Stimulated activated CD8-positive, alpha-beta memory T cell treated with anti-CD3 and anti-CD28 coated beads, Interleukin-2, amount 100 ng/mL, for 48 hours (primary cell): ENCODE measurements around the gene SFXN5.
"Not testable (repeated sequence)": the region's sequence is repeated elsewhere in the genome, so short reads cannot be mapped to it uniquely, and the experiment has no call there.

Experiments
- DNase-seq, 2 donors: peaks; one replicate each; pipeline ENCODE4 v3.0.0-alpha.2; 2020; ENCODE audit warnings: low read depth in 2 of 2

SFXN5 gene

DNA sequence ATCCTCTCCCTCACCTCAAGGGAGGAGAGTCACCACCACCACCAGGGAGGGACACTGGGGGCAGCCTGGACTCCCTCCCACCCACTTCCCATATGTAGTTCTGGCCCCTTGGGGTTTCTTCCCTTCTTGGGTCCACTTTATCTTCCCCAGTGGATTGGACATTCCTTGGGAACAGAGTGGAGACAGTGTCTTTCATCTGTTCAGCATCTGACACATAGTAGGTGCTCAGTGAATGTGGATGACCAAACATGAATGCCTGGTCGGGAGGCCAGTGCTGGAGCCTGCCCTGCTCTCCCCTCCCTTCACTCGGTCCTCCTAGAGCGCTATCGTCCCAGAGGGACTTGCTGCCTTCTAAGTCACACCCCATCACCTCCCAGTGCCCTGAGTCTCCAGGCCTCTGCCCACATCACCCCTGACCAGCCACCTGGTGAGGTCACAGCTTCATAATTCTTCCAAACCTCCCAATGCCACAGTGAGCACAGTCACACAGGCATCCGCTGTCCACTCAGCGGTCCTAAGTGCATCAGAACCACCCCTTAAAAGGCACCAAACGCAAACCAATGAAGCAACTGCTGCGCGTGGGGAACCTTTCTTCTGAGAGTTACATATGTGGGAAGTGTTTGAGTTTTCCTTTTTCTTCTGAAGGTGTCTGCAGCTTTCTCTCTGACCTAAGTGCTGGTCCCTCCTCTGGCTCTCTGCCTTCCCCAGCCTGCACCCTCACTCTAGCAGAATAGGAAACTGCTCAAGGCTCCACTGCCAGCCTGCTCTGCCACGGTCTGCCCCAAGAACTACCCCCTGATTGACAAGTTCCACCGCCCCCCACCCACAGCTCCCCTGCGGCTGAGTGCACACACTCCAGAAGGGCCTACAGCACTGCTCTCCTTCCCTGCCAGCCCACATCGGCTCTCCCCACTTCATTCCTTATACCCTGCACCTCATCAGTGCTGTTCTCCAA is 7.2 kb upstream of the SFXN5 start:
- DNase-seq, result no peak

DNA sequence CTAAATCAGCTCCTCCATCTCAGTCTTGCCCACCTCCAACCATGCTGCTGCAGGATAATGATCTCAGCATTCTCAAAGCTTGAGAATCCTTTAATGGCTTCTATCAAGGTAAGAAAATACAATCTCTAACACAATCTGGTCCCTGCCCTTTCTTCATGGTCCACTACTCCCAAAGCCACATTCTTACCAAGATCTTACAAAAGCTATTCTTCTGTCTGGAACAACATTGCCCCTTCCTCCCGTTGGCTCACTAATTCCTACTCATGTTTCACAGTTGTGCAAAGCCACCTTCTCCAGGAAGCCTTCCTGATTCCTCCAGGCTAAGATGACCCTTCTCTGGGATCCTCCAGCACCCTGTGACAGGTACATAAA is 5.9 kb upstream of the SFXN5 start:
- DNase-seq, result no peak

DNA sequence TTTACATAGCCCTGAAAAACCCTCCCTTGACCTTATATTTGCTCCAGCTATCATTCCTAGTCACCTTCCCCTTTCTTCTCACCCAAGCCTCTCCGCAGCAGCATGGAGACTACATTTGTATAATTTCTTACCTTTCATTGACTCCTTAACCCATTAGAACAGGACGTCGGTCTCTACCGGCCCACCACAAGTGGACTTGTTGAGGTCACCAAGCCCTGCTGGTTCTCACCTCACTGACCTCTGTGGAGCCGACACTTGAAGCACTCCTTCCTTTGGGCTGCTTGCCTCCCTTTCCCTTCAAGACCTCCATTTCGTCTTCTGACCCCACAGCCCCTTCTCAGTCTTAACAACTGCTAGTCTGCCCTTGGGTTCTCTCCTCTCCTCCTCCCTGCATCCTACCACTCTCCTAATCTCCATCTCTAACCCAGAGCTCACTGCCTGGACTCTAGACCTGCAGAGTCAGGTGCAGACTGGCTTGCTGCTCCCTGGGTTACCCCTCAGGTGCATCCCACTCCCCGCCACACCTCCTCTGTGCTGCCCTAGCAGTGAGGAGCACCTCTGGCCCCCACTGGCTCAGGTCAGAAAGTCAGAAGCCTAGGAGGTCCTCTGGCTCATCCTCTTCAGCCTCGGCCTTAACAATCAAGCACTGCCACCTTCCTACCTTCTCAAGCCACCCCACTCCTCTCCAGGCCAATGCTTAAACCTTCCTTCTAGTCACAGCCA is 5.3 kb upstream of the SFXN5 start:
- no peak for DNase-seq

DNA sequence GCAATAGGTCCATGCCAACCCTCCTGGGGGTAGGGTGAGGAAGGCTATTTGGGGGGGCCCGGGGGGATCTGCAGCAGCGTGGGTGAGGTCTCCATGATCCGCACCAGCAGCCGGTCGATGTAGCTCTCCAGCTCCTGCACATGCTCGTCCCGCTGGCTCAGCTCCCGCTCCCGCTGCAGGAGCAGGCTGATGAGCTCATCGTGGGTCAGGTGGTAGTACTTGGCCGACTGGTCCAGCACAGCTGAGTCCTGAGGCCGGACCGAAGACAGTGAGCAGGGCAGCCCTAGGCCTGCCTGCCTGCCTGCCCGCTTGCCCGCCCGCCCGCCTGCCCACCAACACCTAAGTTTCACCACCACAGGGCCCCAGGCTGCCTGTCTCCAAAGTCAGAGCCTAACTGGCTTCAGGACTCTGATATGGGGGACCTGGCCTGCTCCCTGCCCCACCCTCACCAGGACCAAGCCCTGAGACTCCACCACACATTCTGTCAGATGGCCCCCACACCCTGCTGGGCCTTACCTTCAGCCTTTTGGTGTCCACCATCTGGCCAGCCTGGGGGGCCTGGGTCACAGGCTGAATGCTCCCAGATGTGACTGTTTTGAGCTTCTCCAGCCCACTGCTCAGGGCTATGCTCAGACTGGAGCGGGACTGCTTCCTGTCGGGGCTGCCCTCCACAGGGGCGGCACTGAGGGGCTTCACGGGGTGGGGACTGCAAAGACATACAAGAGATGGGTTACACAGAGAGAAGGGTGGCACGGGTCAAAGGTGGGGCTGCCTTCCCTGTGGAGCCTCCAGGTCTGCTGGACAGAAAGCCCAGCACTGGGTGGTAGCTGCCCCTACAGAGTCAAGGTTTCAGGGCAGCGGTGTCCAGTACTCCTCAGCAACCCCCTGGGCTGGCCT is 4.2 kb upstream of the SFXN5 start:
- DNase-seq, result no peak

DNA sequence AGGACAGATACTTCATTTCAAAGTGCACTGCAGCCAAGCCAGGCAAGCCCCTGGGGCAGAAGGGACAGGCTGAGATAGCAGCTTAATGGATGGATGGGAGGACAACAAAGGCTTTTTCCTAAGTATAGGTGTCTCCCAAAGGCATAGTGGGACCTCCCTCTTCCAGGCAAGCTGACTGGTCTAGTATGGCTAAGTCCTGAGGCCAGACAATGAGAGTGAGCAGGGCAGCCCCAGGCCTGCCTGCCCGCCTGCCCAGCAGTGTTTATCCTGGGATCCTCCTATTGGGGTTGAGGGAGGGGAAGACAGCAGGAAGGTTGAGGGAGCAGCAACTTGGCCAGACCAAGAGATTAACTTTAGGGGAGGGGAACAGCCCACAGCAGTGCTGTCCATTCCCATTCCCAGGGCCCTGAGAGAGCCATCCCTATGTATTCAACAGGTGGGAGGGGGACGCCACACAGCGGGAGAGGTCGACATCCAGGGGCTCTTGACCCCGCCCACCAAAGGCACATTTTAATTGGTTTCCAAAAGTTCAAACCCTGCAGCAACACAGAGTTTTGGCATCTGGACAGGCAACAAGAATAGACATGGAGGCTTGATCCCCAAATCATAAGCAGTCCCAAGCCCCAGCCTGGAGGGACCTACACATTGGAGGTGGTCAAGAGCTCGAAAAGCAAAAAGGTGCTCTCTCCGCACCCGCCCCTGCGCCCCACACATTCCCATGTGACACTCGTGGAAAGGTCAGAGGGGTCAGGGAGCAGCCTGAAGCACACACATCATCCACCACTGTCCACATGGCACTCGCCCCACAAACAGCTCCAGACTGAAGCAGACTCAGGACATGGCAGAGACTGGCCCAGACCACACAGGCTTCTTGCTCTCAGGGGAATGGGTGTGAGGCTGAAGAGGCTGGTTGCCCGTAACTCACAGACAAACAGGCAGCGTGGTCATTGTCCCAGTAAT is 2.9 kb upstream of the SFXN5 start:
- DNase-seq, result no peak

DNA sequence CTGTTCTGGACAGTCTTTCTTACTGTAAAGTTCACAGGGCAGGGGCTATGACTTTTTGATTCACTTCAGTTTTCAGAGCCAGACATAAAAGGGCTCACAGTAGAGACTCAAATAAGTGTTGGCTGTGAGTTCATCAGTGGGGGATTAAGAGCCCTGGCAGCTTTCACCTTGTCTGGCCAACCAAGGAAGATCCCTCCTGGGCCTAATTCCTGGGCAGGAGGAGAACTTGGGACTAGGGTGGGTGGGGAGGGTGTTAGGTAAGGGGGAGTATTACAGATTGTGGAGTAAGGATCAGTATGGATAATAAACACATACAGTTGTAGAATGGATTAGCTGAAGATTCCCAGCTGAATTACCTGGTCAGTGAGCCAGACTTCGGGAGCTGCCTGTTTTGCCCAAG is 904 bp upstream of the SFXN5 start:
- no peak for DNase-seq

DNA sequence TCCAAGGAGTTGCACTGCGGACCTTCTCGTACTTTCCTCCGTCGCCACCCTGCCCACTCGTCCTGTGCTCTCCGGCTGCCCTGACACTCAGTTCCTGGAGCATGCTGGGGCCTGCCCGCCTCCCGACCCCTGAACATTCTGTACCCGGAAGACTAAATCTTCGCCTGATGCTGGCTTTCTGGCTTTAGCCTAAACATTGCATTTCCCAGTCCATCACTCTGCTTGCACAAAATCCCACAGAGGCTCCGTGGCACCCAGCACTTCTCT is 550 bp upstream of the SFXN5 start:
- no peak for DNase-seq

DNA sequence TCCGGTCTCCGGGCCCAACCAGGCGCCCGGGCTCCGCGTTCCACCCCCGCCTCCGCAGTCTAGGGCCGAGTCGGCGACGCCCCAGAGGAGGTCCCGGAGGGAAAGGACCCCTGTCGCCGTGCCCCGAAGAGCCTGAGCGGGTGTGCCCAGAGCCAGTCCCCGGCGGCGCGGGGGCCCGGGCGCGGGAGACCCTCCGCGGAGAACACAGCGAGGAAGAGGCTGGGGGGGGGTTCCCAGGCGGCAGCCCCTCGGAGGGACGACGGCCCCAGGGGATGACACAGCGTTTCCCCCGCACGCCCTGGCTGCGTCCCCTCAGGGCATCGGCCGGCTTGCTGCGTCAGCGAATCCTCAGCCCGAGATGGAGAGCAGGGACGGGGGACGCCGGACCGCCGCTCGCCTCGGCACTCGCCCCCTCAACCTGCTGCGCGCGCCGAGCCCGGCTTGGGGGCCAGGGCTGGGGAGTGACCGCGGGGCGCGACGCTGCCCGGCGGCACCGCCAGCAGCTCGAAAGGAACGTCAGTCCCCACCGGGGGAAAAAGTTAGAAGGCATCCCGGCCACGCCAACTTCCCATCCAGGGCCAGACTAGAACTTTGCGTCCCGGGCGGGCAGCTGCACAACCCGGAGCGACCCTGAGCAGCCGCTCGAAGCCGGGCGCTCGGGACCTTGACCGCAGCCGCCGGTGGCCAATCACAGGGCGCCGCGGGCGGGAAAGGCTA is 711 bp downstream of the SFXN5 start:
- DNase-seq, result peak; percentile 41 to 49

DNA sequence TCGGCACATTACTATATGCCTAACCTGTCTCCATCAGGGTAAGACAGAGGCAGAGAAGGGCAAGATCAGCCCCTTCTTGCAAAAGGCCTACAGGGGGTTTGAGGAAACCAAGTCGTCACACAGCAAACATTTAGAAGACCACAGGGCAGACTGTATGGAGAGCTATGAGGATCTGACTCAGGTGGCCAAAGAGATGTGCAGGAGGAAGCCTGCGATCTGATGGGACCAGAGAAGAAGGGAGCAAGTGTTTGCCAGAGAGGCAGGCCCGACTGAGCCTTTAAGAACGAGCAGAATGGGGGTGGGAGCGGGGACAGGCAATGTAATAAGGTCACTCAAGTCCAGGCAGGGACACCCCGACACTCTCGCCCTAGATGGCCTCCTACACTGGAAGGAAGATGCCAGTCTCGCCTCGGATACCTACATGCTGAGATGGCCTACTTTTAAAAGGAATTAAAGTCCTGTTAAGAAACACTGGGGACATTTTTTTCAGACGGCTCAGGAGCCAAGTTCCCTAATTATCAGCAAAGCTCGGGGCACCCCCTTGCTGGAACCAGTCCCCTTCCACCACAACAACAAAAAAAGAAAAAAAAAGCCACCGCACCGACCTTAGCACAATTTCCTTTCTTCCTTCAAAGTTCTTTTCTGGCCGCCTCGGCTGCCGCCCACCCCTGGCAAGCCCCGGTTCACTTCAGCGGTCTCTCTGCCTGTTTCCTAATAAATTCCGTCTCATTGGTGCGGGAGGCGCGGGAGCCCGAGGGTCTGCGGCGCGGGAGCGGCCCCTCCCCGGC is 1.5 kb downstream of the SFXN5 start:
- DNase-seq, result no peak

DNA sequence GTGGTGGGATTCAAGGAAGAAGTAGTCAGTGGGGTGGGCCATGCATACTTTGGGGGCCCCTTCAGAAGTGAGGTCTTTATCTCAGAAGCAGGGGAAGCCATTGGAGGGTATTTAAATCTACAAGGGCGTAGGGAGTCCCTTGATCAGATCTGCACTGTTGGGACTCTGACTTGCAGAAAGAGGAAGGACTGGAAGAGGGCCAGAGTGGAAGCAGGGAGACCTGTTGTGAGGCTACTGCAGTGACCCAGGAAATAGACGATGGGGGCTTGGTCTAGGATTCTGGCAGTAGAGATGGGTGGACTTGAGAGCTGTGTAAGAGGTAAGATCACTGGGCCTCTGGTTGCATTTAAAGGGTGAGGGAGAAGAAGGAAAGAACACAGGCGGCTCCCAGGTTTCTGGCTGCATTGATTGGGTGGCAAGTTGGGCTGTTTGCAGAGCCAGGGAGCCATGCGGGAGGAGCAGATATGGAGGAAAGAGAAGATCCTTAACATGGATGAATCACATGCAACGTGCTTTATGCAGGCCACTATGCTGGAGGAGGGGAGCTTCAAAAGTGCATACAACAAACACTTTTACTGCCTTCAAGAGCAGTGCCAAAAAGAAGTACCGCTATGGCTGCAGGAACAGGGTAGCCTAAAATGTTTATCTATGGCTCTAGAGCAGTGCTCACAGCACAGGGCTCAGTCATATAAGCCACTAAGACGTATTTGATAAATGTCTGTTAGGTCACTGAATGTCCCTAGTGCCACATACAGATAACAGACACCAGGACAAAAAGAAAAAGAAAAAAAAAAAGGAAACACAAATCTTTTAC is 2.3 kb downstream of the SFXN5 start:
- no peak for DNase-seq

DNA sequence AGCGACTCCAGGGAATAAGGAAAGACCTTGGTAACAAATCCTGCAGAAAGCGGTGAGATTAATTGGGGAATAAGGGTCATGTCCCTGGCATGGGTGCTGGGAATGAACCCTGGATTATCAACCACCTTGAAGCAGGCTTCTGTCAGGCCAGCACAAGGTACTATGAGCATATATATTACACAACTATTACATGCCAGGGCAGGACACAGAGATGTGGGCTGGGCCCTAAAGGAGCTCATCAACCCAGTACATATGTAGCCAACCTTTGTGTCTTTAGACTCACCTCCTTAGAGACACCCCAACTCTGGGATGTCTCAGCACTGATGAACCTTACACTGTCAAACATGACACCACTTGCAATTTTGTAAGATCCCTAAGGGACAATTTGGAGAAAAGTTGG is 3.4 kb downstream of the SFXN5 start:
- no peak for DNase-seq

DNA sequence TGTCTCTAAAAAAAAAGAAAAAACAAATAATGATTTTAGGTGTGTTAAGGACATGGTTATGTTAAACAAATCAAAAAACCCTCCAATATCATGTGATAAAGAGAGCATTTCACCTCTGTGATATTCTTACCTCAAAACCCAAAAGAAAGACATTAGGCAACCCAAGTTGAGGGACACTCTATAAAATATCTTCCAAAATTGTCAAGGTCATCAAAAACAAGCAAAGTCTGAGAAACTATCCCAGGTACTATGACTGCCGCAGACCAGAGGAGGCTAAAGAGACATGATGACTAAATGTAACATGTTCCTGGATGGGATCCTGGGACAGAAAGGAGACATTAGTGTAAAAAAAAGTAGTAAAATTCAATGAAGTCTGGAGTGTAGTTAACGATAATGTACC is 4.5 kb downstream of the SFXN5 start:
- no peak for DNase-seq

DNA sequence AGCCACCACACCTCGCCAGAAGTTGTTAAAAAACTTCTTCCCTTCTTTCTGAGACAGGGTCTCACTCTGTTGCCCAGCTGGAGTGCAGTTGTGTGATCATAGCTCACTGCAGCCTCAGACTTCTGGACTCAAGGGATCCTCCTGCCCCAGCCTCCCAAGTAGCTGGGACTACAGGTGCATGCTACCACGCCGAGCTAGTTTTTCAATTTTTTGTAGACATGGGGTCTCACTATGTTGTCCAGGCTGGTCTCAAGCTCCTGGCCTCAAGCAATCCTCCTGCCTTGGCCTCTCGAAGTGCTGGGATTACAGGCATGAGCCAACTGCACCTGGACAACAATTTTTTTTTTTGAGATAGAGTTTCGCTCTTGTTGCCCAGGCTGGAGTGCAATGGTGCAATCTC is 6.4 kb downstream of the SFXN5 start:
- not testable (repeated sequence) for DNase-seq

DNA sequence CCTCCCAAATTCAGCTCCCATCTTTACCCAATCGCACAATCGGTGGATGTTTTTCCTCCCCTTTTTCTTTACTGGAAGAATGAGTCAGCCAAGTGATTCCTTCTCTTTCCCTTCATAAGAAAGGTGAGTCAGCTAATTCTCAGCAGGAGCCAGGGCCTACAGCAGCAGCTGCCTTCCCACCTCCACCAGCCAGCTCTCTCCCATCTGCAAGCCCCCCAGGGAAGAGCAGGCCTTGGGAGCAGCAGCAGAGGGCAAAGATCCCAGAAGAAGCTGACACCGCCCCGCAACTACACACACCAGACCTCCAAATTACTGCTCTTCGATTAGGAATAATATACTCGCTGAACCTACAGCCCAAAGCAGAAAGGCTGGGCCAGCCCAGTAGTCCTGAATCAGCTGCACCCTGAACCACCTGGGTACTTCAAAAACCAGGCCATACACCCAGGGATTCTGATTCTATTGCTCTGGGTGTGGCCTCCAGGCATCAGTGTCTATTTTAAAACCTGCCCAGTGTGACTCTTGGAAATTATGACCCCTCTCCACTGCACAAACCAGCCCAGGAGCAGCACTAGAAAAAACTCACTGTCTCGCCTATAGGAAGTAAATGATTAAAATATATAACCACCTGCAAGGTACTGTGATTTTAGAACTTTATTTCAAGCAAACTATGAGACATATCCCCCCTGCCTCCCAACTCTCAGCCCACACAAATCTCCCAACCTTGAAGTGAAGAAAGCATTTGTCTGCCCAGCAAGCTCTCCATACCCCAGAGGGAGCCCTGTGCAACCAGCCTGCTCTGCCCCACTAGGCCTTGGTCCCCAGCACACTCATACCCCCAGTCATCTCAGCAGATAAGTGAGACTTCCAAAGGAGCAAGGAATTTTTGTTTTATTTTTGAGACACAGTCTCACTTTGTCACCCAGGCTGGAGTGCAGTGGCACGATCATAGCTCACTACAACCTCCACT is 7.3 kb downstream of the SFXN5 start:
- no peak for DNase-seq

DNA sequence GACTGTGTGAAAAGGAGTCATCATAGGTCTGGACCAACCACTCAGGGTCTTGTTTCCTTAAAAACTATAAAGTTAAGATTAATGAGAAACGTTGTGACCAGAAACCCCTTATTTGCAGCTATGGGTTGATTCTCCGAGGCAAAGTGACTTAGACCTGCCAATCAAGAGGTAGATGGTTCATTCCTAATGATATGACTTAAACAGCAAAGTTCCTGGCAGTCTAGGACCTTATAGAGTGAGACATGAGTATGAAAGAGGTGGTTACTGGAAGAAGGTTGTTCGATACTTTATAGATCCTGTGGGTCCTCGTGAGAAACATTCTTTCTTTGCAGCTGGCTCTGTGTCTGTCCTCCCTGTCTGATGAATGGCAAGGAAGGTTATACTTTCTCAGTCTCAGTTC is 8.0 kb downstream of the SFXN5 start:
- DNase-seq, result no peak

DNA sequence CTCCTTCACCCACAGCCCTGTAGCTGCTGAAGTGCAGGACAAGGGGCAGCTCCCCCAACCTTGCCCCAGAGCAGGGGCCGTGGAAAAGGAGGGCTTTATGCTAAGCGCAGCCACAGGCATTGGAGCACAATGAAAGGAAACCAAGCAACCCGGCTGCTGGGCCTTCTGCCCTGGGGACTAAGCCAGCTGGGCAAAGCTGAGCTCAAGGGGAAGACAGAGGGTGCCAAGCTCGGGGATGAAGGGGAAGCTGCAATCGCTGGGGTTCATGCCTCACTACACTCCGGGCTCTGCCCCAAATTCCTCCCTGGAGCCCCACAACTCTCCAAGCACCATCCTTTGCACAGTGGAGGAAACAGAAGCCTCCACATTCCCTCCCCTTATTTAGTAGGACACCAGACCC is 12.4 kb downstream of the SFXN5 start:
- no peak for DNase-seq

DNA sequence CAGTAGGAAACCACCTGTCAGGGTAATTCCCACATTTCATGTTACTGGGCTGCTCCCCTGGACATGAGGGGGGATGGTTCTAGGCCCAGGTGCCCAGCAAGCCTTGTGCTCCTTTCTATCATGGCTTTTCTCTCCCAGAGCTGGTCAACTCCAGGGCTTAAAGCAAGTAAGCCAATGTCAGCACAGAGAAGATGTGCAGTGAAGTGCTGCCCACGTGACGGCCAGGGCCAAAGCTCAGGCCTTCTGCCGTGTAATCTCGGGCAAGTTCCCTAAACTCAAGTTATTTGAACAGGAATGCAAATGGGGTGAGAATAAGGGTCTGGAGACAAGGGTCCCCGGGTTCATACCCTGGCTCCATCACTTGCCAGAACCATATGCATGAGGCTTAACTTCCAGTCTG is 16.5 kb downstream of the SFXN5 start:
- no peak for DNase-seq
